HCT116 (cell line): ENCODE data around the gene TMEM175. TPM values are rescaled to one million over a fixed set of nuclear protein-coding genes. Genes with fewer than 3 reads are reported as not detected.

Experiments used
- ATAC-seq: fragments of 200-7000 bp; cut with Tn5 transposase; 2 replicates; pipeline ENCODE4 v1.9.1; 2020; ENCODE audit warnings: mild to moderate bottlenecking, moderate library complexity
- BruUV-seq: library from RNA; stranded (reverse); fragments of 400-500 nt; replicated peaks from 2 replicates; lab custom pipeline; 2021; lab: Mats Ljungman, UMichigan
- CTCF ChIA-PET: fragments of 300-600 bp; sonication (Branson Sonifier 250); formaldehyde crosslinking; loops from one replicate; lab custom pipeline; 2021; ENCODE audit warnings: antibody characterized with exemption; lab: Charles Lee
- POLR2A ChIA-PET: fragments of 300-600, 350-600 bp; sonication (Branson Sonifier 250); formaldehyde crosslinking; loops from one replicate; lab custom pipeline; 2021; ENCODE audit warnings: antibody characterized with exemption; lab: Charles Lee
- RAD21 ChIA-PET, 2 experiments: fragments of 300-600 bp; sonication (Branson Sonifier 250); formaldehyde crosslinking; loops; one replicate each; lab custom pipeline; 2023; ENCODE audit warnings: low total read pairs in 2 of 2; ENCODE audit not compliant: uncharacterized antibody in 2 of 2, unreplicated experiment in 2 of 2, low non-redundant PET in 1 of 2; lab: Charles Lee
- DNase-seq: peaks from one replicate; pipeline ENCODE4 v3.0.0-alpha.2; 2010; ENCODE audit warnings: low read depth, low spot score
- H2AFZ ChIP-seq: fragments of 200-600 bp; shearing (Covaris generic), sonication (generic); 2 replicates; pipeline ENCODE4 v1.6.1; 2017; ENCODE audit warnings: low read depth, mixed run types, mixed read lengths, antibody characterized with exemption, low read length; ENCODE audit not compliant: poor library complexity, severe bottlenecking
- H3K27ac ChIP-seq: 2 replicates; pipeline ENCODE4 v1.5.1; 2012; ENCODE audit warnings: low read depth, low read length
- H3K27me3 ChIP-seq: fragments of 200-600 bp; sonication (generic); 2 replicates; pipeline ENCODE4 v1.6.1; 2016; ENCODE audit warnings: mixed run types, low read length, mixed read lengths; ENCODE audit not compliant: insufficient read depth
- H3K36me3 ChIP-seq, 2 experiments: fragments of 200-500 bp in 1 of 2; fragments of 200-600 bp in 1 of 2; sonication (Bioruptor generic) in 1 of 2; sonication (generic) in 1 of 2; 2 replicates each; pipeline versions ENCODE4 v1.5.1 to v1.6.1; 2014 to 2016; ENCODE audit warnings: low read length in 2 of 2, inconsistent platforms in 1 of 2, mixed read lengths in 1 of 2, mixed run types in 1 of 2; ENCODE audit not compliant: insufficient read depth in 2 of 2, control insufficient read depth in 1 of 2
- H3K4me1 ChIP-seq, 2 experiments: fragments of 200-600 bp in 1 of 2; sonication (generic) in 1 of 2; 2 replicates each; pipeline versions ENCODE4 v1.5.1 to v1.6.1; 2012 to 2017; ENCODE audit warnings: low read length in 2 of 2, inconsistent platforms in 1 of 2, mild to moderate bottlenecking in 1 of 2, mixed read lengths in 1 of 2, mixed run types in 1 of 2, moderate library complexity in 1 of 2; ENCODE audit not compliant: insufficient read depth in 2 of 2, control insufficient read depth in 1 of 2
- H3K4me2 ChIP-seq: fragments of 200-600 bp; sonication (generic); 2 replicates; pipeline ENCODE4 v1.6.1; 2017; ENCODE audit warnings: mixed run types, low read length, mixed read lengths
- H3K4me3 ChIP-seq, 2 experiments: fragments of 200-600 bp in 1 of 2; sonication (generic) in 1 of 2; replicated peaks in 1 of 2; 2 replicates each; pipeline ENCODE4 v1.5.1; 2011 to 2016; ENCODE audit warnings: low read length in 2 of 2, control low read depth in 1 of 2, low read depth in 1 of 2, mild to moderate bottlenecking in 1 of 2, mixed read lengths in 1 of 2, mixed run types in 1 of 2
- H3K79me2 ChIP-seq: fragments of 200-600 bp; sonication (generic); 2 replicates; pipeline ENCODE4 v1.6.1; 2017; ENCODE audit warnings: mild to moderate bottlenecking, mixed run types, low read length, moderate library complexity, mixed read lengths; ENCODE audit not compliant: insufficient read depth
- H3K9ac ChIP-seq: fragments of 200-600 bp; sonication (generic); 2 replicates; pipeline ENCODE4 v1.6.1; 2016; ENCODE audit warnings: low read length, mixed read lengths
- H3K9me2 ChIP-seq: fragments of 200-600 bp; sonication (generic), shearing (Covaris generic); 2 replicates; pipeline ENCODE4 v1.6.1; 2017; ENCODE audit warnings: mixed run types, mild to moderate bottlenecking, moderate library complexity; ENCODE audit not compliant: insufficient read depth
- H3K9me3 ChIP-seq, 2 experiments: fragments of 200-500 bp in 1 of 2; fragments of 200-600 bp in 1 of 2; sonication (Bioruptor generic) in 1 of 2; sonication (generic) in 1 of 2; 2 replicates each; pipeline ENCODE4 v1.6.1; 2014 to 2017; ENCODE audit warnings: low read length in 2 of 2, mixed read lengths in 2 of 2, inconsistent platforms in 1 of 2, low read depth in 1 of 2, mild to moderate bottlenecking in 1 of 2, mixed run types in 1 of 2, moderate library complexity in 1 of 2; ENCODE audit not compliant: control insufficient read depth in 1 of 2, insufficient read depth in 1 of 2
- H4K20me1 ChIP-seq: fragments of 200-600 bp; sonication (generic), shearing (Covaris generic); 2 replicates; pipeline ENCODE4 v1.6.1; 2017; ENCODE audit warnings: mixed run types, mild to moderate bottlenecking, moderate library complexity; ENCODE audit not compliant: insufficient read depth
- ATF3 ChIP-seq: IDR thresholded peaks from 2 replicates; pipeline ENCODE4 v1.6.1; 2012
- CBX3 ChIP-seq: IDR thresholded peaks from 2 replicates; pipeline ENCODE4 v1.6.1; 2012; ENCODE audit warnings: low read depth
- CEBPB ChIP-seq: IDR thresholded peaks from 2 replicates; pipeline ENCODE4 v1.6.1; 2012; ENCODE audit warnings: low read depth
- CTCF ChIP-seq, 3 experiments: fragments of 200-600 bp in 1 of 3; sonication (generic) in 1 of 3; IDR thresholded peaks in 2 of 3; conservative IDR thresholded peaks in 1 of 3; 2 replicates each; pipeline ENCODE4 v1.5.1; 2012 to 2017; ENCODE audit warnings: low read depth in 2 of 3, low read length in 2 of 3, antibody characterized with exemption in 1 of 3, borderline replicate concordance in 1 of 3, control low read depth in 1 of 3, mild to moderate bottlenecking in 1 of 3, mixed read lengths in 1 of 3, mixed run types in 1 of 3, moderate library complexity in 1 of 3; ENCODE audit not compliant: insufficient read depth in 1 of 3
- EGR1 ChIP-seq: IDR thresholded peaks from 2 replicates; pipeline ENCODE4 v1.6.1; 2012; ENCODE audit warnings: low read depth
- EZH2 ChIP-seq: fragments of 200-600 bp; sonication (generic); IDR thresholded peaks from 2 replicates; pipeline ENCODE4 v1.6.1; 2017; ENCODE audit warnings: antibody characterized with exemption, mixed run types
- EZH2phosphoT487 ChIP-seq: fragments of 200-600 bp; IDR thresholded peaks from 2 replicates; pipeline ENCODE4 v1.6.1; 2018; ENCODE audit warnings: antibody characterized with exemption, borderline replicate concordance
- FOSL1 ChIP-seq: IDR thresholded peaks from 2 replicates; pipeline ENCODE4 v1.6.1; 2012; ENCODE audit warnings: low read depth
- MAX ChIP-seq: IDR thresholded peaks from 2 replicates; pipeline ENCODE4 v1.6.1; 2012
- POLR2A ChIP-seq: IDR thresholded peaks from 2 replicates; pipeline ENCODE4 v1.7.0; 2011; ENCODE audit warnings: borderline replicate concordance; ENCODE audit not compliant: insufficient read depth, insufficient read length; ENCODE audit errors: extremely low read depth
- POLR2AphosphoS5 ChIP-seq: IDR thresholded peaks from 2 replicates; pipeline ENCODE4 v1.6.1; 2011; ENCODE audit warnings: mild to moderate bottlenecking, low read depth, low read length, moderate library complexity
- REST ChIP-seq: IDR thresholded peaks from 2 replicates; pipeline ENCODE4 v1.6.1; 2012; ENCODE audit warnings: low read depth
- SIN3A ChIP-seq: IDR thresholded peaks from 2 replicates; pipeline ENCODE4 v1.6.1; 2012; ENCODE audit warnings: low read depth
- SP1 ChIP-seq: IDR thresholded peaks from 2 replicates; pipeline ENCODE4 v1.6.1; 2012; ENCODE audit warnings: low read depth
- TCF7L2 ChIP-seq: IDR thresholded peaks from 2 replicates; pipeline ENCODE4 v1.7.0; 2011; ENCODE audit warnings: borderline replicate concordance, inconsistent platforms; ENCODE audit not compliant: insufficient read depth, insufficient read length; ENCODE audit errors: extremely low read depth
- YY1 ChIP-seq: IDR thresholded peaks from 2 replicates; pipeline ENCODE4 v1.6.1; 2011; ENCODE audit warnings: low read length, low read depth, moderate library complexity, mild to moderate bottlenecking; ENCODE audit not compliant: insufficient replicate concordance; ENCODE audit errors: extremely low read depth
- ZBTB33 ChIP-seq: IDR thresholded peaks from 2 replicates; pipeline ENCODE4 v1.6.1; 2011; ENCODE audit warnings: mild to moderate bottlenecking, low read length, moderate library complexity; ENCODE audit not compliant: insufficient replicate concordance; ENCODE audit errors: extremely low read depth
- ZFX ChIP-seq: fragments of 450-650 bp; IDR thresholded peaks from 2 replicates; pipeline ENCODE4 v1.6.1; 2017
- ZNF274 ChIP-seq: fragments of 200-500 bp; sonication (Bioruptor generic); IDR thresholded peaks from 2 replicates; pipeline ENCODE4 v1.6.1; 2014; ENCODE audit warnings: mild to moderate bottlenecking, low read depth, low read length, inconsistent platforms
- intact Hi-C: fragments of 100-400 bp; cut with micrococcal nuclease; formaldehyde crosslinking; loops from 2 replicates; pipeline ENCODE4 v1.10.0; 2022
- total RNA-seq: library from RNA; stranded (reverse); gene quantifications from one replicate; pipeline ENCODE4 v1.2.1, GENCODE V29; 2021; ENCODE audit not compliant: unreplicated experiment

TMEM175 gene
- total RNA-seq, 1 experiment from 2014 or later = 17.5 TPM

GRCh38 chr4:996997-997374 is 64.7 kb downstream of the TMEM175 start:
- Histone ChIP-seq H3K9ac (no peak overlapping the region), H3K36me3 (no peaks in the 10 kb centered on the region), H3K9me3 (no peaks in the 10 kb centered on the region), H2AFZ (no peak overlapping the region), H3K79me2 (no peaks in the 10 kb centered on the region), H4K20me1 (no peaks in the 10 kb centered on the region), H3K27me3 (no peaks in the 10 kb centered on the region), H3K4me2 (no peak overlapping the region), H3K27ac (no peak overlapping the region), H3K4me1 (peaks cover 14 to 21% of the 10 kb centered on the region in 2 experiments), H3K4me3 (no peak overlapping the region), H3K9me2 (no peaks in the 10 kb centered on the region)
- intact Hi-C loops = no loop called here
- BruUV-seq = no TSS peak
- no peak for DNase-seq
- TF ChIP-seq EZH2 (no peak), YY1 (no peak), SP1 (no peak), MAX (no peak), ZFX (no peak), SIN3A (no peak), POLR2AphosphoS5 (no peak), EGR1 (no peak), TCF7L2 (no peak), CEBPB (no peak), CTCF (IDR thresholded peaks at IDR 0.05 in 2 of 3, conservative IDR thresholded peaks at IDR 0.05 in 1 of 3; ENCODE audit: borderline replicate concordance in 1 of 3, insufficient read depth in 1 of 3, low read depth in 2 of 3, low read length in 2 of 3) (no peak), POLR2A (no peak), ZNF274 (no peak), CBX3 (no peak), REST (no peak), FOSL1 (no peak), ZBTB33 (no peak), ATF3 (no peak), EZH2phosphoT487 (no peak)
- no peak for ATAC-seq
- ChIA-PET RAD21 (no interaction called here), POLR2A (no interaction called here), CTCF (no interaction called here)
